Esophagus mucosa (tissue), 1 donor: ENCODE results near the gene RTN4RL1. TPM values are rescaled to one million over a fixed set of nuclear protein-coding genes. Genes with fewer than 3 reads are reported as not detected.

Experiments used
- ATAC-seq: fragments of 200-7000 bp; cut with Tn5 transposase; one replicate; pipeline ENCODE4 v1.9.1; 2020
- total RNA-seq: library from RNA; stranded (reverse); gene quantifications from one replicate; pipeline ENCODE4 v1.2.4, GENCODE V29; 2023
- donor health status: DM: yes; HTN: yes; CAD: no.

RTN4RL1 gene
- total RNA-seq, 1 donor from 2014 or later = 1.2 TPM

DNA sequence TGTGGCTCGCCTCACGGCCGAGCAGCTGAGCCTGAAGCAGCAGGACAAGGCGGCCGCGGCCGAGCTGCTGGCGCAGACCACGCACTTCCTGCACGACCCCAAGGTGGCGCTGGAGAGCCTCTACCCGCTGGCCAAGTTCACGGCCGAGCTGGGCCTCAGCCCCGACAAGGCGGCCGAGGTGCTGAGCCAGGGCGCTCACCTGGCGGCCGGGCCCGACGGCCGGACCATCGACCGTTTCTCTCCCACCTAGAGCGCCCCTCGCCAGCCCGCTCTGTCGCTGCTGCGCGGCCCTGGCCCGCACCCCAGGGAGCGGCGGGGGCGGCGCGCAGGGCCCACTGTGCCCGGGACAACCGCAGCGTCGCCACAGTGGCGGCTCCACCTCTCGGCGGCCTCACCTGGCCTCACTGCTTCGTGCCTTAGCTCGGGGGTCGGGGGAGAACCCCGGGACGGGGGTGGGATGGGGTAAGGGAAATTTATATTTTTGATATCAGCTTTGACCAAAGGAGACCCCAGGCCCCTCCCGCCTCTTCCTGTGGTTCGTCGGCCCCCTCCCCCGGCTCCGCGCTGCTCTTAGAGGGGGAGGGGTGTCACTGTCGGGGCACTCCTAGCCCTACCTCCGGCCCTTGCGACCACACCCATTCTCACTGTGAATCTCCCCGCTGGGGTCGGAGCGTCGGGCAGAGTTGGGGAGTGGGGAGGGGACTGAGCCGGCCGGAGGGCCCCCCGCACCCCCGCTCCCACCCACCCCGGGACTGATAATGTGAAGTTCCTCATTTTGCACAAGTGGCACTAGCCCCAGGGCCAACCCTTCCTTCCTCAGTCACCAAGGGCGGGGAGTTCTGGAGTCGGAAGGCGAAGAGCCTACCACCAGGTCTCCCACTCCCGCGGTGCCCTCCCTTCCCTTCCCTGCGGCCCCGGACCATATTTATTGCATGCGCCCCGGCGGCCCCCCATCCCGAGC lies 33.7 kb upstream of the RTN4RL1 start:
- ATAC-seq = peak; percentile 55

DNA sequence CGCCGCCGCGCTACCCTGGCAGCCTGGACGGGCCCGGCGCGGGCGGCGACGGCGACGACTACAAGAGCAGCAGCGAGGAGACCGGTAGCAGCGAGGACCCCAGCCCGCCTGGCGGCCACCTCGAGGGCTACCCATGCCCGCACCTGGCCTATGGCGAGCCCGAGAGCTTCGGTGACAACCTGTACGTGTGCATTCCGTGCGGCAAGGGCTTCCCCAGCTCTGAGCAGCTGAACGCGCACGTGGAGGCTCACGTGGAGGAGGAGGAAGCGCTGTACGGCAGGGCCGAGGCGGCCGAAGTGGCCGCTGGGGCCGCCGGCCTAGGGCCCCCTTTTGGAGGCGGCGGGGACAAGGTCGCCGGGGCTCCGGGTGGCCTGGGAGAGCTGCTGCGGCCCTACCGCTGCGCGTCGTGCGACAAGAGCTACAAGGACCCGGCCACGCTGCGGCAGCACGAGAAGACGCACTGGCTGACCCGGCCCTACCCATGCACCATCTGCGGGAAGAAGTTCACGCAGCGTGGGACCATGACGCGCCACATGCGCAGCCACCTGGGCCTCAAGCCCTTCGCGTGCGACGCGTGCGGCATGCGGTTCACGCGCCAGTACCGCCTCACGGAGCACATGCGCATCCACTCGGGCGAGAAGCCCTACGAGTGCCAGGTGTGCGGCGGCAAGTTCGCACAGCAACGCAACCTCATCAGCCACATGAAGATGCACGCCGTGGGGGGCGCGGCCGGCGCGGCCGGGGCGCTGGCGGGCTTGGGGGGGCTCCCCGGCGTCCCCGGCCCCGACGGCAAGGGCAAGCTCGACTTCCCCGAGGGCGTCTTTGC lies 32.8 kb upstream of the RTN4RL1 start:
- ATAC-seq = no peak

DNA sequence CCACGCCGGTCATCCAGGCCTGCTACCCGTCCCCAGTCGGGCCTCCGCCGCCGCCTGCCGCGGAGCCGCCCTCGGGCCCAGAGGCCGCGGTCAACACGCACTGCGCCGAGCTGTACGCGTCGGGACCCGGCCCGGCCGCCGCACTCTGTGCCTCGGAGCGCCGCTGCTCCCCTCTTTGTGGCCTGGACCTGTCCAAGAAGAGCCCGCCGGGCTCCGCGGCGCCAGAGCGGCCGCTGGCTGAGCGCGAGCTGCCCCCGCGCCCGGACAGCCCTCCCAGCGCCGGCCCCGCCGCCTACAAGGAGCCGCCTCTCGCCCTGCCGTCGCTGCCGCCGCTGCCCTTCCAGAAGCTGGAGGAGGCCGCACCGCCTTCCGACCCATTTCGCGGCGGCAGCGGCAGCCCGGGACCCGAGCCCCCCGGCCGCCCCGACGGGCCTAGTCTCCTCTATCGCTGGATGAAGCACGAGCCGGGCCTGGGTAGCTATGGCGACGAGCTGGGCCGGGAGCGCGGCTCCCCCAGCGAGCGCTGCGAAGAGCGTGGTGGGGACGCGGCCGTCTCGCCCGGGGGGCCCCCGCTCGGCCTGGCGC lies 32.1 kb upstream of the RTN4RL1 start:
- no peak for ATAC-seq

DNA sequence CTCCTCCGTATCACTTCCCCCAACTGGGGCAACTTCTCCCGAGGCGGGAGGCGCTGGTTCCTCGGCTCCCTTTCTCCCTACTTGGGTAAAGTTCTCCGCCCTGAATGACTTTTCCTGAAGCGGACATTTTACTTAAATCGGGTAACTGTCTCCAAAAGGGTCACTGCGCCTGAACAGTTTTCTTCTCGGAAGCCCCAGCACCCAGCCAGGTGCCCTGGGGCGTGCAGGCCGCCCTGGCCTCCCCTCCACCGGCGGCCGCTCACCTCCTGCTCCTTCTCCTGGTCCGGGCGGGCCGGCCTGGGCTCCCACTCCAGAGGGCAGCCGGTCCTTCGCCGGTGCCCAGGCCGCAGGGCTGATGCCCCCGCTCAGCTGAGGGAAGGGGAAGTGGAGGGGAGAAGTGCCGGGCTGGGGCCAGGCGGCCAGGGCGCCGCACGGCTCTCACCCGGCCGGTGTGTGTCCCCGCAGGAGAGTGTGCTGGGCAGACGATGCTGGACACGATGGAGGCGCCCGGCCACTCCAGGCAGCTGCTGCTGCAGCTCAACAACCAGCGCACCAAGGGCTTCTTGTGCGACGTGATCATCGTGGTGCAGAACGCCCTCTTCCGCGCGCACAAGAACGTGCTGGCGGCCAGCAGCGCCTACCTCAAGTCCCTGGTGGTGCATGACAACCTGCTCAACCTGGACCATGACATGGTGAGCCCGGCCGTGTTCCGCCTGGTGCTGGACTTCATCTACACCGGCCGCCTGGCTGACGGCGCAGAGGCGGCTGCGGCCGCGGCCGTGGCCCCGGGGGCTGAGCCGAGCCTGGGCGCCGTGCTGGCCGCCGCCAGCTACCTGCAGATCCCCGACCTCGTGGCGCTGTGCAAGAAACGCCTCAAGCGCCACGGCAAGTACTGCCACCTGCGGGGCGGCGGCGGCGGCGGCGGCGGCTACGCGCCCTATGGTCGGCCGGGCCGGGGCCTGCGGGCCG lies 31.4 kb upstream of the RTN4RL1 start:
- ATAC-seq = no peak

GRCh38 chr17:2055292-2056205 lies 30.4 kb upstream of the RTN4RL1 start:
- ATAC-seq = no peak

DNA sequence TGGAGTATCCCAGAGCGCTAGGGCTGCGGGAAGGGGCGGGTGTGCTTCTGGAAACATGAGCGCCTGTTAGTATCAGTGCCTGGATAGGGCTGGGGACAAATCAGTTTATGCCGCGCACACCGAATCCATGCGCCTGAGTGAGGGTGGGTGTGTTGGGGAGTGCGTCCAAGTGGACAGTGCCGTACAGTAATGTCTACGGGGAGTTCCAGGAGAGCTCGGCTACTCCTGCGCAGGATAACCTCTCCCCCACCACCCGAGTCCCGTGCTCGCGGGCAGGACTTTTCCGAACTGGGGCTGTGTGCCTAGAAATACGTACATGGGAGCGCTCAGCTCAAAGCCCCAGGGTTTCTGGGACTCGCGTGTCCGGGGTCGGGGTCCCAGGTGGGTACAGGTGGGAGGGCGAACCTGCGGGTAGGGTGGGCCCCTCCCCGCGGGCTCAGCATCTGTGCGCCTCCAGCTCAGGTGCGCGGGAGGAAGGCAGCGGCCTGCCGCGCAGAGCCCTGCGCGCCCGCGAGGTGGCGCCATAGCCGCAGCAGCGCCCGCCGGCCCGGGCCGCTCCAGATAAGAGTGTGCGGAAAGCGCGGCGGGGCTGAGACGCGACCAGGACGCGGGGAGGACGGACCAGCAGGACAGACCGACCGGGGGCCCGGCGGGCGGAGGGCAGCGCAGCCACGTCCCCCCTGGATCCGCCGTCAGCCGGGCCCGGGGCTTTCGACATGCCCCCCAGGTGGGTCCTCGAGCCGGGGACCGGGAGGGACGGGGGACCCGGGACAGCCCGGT lies 29.6 kb upstream of the RTN4RL1 start, which contains the start of gene HIC1:
HIC1 (plus strand) TSS at position 592 of the 780 bp plus-strand sequence. CDS start 1,588 bp downstream, outside the sequence.
- peak; percentile 61 for ATAC-seq

- no peak for ATAC-seq
These were observed 29.1 kb upstream of the RTN4RL1 start for GRCh38 chr17:2054262-2054511.

DNA sequence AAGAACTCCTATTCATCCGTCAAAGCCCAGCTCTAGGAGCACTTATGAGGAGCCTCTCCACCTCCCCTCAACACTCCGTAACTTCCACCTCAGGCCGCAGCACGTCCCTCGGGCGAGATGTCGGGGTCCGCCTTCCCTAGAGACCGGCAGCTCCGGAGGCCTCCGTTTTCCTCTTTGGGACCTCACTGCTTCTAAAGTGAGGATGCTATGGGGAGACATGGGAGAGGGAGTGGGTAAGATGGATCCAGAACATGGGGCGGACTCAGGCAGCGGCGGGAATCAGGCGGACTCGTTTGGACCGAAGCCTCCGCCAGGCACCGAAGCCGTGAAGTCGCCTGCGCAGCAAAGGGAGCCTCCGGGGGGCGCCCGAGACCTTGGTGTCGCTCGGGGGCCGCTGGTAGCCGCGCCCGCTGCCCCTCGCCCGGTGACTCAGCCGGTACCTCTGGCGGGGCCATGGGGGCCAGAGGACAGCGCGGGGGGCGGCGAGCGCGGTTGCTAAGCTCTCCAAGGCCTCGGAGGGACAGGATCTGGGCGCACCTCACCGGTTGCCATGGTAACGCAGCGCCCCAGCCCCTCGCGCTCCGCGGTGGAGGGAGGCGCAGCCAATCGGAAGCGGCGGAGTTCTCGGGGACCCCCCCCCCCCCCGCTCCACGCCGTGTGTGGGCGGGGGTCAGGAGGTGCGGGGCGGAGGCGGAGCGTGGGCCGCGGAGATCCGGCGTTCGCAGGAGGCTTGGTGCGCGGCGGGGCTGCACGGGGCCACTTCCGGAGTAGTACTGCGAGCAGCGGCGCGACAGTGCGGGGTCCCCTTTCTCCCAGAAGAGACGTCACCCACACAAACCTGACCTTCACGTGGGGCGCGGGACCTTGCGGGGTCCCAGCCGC lies 28.5 kb upstream of the RTN4RL1 start:
- peak; percentile 0 for ATAC-seq

DNA sequence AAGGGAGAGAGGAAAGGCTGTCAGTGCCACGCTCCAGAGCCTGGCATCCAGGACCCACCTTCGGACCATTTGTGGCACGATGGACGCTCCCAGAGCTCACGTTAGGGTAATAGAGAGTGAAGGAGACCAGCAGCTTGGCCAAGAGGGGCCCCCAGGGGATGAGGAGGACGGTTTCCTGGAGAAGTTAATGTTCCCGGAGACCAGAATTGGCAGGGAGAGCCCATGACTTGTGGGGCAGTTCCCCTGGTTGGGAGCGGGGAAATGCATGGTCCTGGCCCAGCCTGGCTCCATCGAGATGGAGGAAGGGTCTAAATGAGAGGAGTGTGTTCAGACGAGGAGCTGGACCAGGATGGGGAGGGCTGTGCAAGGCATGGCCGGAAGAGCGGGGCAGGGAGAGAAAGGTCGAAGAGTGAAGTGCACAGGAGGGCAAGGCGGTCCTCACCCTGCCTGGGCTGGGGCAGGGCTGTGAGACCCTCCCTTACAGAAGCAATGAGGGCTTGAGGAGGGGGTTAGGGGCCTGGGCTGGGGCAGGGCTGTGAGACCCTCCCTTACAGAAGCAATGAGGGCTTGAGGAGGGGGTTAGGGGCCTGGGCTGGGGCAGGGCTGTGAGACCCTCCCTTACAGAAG lies 26.9 kb upstream of the RTN4RL1 start:
- no peak for ATAC-seq

DNA sequence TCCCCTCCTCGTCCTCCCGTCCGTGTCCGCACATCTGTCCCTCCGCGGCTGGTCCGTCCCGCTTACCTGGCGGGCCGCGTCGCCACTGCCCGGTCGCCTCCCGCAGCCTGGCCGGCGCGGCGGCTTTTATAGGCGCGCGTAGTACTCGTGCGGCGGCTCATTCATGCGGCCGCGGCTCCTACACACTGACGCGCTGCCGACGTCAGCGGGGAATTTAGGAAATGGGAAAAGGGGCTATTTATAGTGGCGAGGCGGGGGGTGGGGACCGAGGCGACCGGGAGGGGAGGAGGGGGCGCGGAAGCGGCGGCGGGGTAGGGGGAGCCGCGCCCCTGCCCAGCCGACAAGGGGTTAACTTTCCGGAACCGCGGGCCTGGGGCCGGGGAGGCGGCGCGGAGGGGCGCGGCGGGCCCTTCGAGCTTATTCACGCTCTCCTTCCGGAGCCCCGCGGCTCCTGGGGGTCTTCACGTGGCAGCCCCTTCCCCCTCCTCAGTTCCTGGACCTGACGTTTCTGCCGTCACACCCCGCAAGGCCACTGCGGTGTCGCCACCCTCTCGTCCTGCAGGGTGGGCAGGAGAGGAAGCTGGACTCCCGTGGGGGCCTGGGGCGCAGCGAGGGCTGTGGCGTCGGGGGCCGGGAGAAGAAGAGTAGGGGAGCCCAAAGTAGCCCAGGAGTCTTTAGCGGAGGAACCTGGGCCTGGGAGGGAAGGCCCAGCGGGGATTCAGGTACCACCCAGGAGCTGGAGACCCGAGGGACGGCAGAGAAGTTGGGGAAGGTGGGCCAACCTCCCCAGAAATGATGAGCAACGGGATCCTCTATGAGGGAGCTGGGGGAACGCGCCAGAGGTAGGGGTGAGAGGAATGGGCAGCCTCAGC lies 26.2 kb upstream of the RTN4RL1 start:
- ATAC-seq = no peak

DNA sequence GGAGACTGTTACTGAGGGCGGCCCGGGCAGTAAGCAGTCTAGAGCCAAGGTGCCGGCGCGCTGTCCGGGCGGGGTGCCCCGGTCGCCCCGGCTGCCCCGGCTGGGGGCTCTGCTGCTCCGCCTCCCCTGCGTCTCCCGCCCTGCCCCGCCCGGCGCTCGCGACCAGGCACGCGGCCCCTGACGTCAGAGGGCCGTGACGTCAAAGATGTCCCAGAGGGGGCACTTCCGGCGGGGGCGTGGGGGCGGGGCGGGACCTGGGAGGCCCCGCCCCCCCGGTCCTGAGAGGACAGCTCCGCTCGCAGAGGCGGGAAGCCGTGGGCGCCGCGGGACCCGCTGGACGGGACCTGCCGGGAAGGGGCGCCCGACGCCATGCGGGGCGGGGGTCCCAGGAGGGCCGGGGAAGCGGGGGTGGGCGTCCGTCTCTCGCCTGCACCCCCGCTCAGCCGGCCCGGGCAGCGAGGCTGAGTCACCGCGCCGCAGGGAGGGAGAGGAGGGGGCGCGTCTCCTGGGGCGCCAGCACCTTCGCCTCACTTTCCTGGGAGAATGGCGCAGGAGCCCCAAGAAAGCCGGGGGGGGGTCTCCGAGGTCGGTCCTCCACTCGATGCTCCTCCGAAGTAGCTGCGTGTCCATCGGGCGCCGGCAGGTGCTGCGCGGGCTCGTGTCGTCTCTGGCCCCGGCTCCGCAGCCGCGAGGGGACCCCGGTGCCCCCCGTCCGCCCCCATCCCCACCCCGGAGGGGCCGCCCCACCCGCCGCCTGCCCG lies 25.3 kb upstream of the RTN4RL1 start:
- ATAC-seq = peak; percentile 47

DNA sequence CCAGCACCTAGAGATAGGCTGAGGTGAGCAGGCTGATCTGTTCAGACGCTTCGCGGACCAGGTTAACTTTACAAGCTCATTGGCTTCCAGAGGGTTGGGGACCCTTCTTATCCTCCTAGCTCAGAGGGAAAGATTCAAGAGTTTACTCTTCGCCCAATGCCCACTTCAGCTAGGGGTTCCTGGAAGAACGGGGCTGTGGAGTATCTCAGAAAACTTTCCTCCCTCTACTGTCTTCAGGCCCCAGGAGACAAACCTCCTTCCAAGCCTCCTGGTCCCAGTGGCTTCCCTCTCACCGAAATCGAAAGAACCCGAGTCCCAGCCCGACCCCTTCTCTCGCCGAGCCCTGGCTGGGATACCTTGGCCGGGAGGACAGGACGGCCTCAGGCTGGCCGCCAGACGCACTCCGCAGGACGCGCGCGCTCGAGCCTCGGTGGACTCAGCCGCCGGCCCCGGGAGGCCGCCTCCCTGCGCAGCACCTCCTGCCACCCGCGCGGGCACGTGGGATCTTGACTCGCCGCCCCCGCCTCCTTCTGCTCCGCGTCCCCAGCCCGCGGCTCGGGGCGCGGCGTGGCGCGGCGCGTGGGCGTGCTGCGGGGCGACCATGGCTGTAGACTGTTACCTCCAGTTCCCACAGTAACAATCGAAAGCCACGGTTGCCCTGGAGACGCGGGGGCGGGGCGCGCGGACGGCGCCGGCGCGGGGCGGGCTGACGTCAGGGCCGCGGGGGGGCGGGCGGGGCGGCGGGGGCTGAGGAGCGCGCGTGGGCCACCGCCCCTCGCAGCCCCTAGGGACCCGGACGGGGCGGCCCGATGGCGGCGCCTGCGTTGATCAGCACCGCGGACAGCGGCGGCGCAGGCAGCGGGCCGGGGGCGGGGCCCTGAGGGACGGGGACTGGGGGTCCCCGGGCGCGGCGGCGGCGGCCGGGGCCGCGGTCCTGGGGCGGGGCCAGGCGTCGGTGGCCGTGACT lies 24.5 kb upstream of the RTN4RL1 start:
- peak; percentile 57 for ATAC-seq

GRCh38 chr17:2048805-2049204 lies 23.7 kb upstream of the RTN4RL1 start:
- ATAC-seq = no peak

DNA sequence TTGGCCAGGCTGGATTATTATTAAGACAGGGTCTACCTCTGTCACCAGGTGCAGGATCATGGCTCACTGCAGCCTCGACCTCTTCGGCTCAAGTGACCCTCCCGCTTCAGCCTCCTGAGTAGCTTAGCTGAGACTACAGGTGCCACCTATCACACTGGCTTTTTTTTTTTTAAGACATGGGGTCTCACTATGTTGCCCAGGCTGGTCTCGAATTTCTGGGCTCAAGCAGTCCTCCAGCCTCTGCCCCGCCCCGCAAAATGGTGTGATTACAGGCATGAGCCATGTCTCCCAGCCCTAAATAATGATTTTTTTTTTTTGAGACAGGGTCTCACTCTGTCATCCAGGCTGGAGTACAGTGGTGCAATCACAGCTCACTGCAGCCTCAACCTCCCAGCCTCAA lies 22.5 kb upstream of the RTN4RL1 start:
- ATAC-seq = no peak

- ATAC-seq = no peak
These were observed 19.2 kb upstream of the RTN4RL1 start for GRCh38 chr17:2044263-2044894.
